Body of pancreas (tissue), 4 donors: ENCODE data around the gene PAOX. TPM values are rescaled to one million over a fixed set of nuclear protein-coding genes. Genes with fewer than 3 reads are reported as not detected.

ENCODE experiments used
- ATAC-seq: fragments of 150-250 bp; one replicate; pipeline ENCODE4 v1.9.1; 2016
- DNase-seq, 4 donors: peaks; one replicate each; pipeline ENCODE4 v3.0.0-alpha.2; 2019
- H3K27ac ChIP-seq, 4 donors: fragments of 200-600 bp; sonication (generic); 1 replicate in 3 of 4; 2 replicates in 1 of 4; pipeline versions ENCODE4 v1.5.1 to v1.6.1; 2016 to 2019; ENCODE audit warnings: mild to moderate bottlenecking in 1 of 4, mixed read lengths in 1 of 4, moderate library complexity in 1 of 4
- H3K27me3 ChIP-seq, 2 donors: fragments of 200-600 bp; sonication (generic); one replicate each; pipeline ENCODE4 v1.6.0; 2016; ENCODE audit warnings: mild to moderate bottlenecking in 1 of 2
- H3K36me3 ChIP-seq, 2 donors: fragments of 200-600 bp; sonication (generic); replicated peaks in 1 of 2; 2 replicates each; pipeline ENCODE4 v1.5.1; 2016; ENCODE audit warnings: low read depth in 2 of 2; ENCODE audit not compliant: insufficient read depth in 1 of 2
- H3K4me1 ChIP-seq: fragments of 200-600 bp; sonication (generic); one replicate; pipeline ENCODE4 v1.6.0; 2016
- H3K4me3 ChIP-seq, 2 donors: fragments of 200-600 bp; sonication (generic); 1 replicate in 1 of 2; 2 replicates in 1 of 2; pipeline ENCODE4 v1.5.1; 2016 to 2019
- H3K9me3 ChIP-seq, 3 donors: fragments of 200-600 bp; sonication (generic); 1 replicate in 2 of 3; 2 replicates in 1 of 3; pipeline ENCODE4 v1.5.1; 2016
- POLR2A ChIP-seq, 3 donors: fragments of 450-650 bp; IDR thresholded peaks; one replicate each; pipeline ENCODE4 v1.6.1; 2016; ENCODE audit warnings: antibody characterized with exemption in 3 of 3, mild to moderate bottlenecking in 2 of 3
- WGBS, 2 donors: methylation state at CpG; one replicate each; pipeline ENCODE4 v1.1.5; 2017; 5-methylcytosine and 5-hydroxymethylcytosine counted together
- intact Hi-C: fragments of 100-400 bp; cut with DNase I; formaldehyde crosslinking; loops from one replicate; pipeline ENCODE4 v1.15.1; 2023
- total RNA-seq, 2 donors: library from RNA; depleted of rRNA; stranded (reverse); fragments of >200 nt; gene quantifications; one replicate each; pipeline ENCODE4 v1.1.0, GENCODE V29; 2016
- TF ChIP-seq, protein P1 (sequence below), 7 experiments: fragments of 450-650 bp in 4 of 7; fragments of 200-600 bp in 3 of 7; sonication (generic) in 3 of 7; IDR thresholded peaks; one replicate each; pipeline ENCODE4 v1.5.1; 2016 to 2019; ENCODE audit warnings: antibody characterized with exemption in 7 of 7

Gene PAOX
- total RNA-seq, 2 donors from 2014 or later = 8.3 to 9.6 TPM

DNA sequence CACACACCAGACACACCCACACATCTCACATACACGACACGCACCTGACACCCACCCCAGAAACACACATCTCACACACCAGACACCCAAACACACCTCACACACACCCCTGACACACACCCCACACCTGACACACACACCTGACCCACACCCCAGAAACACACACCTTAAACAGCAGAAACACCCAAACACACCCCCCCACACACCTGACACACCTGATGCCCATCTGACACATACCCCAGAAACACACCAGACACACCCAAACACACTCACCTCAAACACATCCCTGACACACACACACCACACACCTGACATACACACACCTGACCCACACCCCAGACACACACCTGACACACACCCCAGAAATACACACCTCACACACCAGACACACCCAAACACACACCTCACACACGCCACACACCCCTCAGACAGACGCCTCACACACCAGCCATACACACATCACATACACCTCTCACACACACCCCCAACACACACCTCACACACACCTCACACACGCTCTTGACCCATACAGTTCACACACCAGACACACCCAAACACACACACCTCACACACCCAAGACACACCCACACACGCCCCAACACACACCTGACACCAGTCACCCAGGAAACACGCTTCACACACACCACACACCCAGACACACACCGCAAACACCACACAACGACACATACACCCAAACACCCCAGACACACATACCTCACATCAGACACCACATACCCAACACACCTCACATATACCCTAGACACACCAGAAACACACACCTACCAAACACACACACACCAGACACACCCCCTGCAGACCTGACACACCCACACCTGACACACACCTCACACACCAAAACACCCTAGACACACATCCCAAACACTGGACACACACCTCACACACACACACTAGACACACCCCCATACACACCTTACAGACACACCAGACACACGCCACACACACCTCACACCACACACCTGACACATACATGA, 40.7 kb upstream of the PAOX start:
- Histone ChIP-seq H3K27ac (no peak overlapping the region), H3K27me3 (peaks cover 0 to 28% of the 10 kb centered on the region in 2 donors), H3K4me3 (no peak overlapping the region), H3K36me3 (no peaks in the 10 kb centered on the region), H3K4me1 (peaks cover 22% of the 10 kb centered on the region), H3K9me3 (no peaks in the 10 kb centered on the region)
- intact Hi-C loops = no loop called here
- 74 to 78% methylated on average over 10 of the region's 10 CpGs for WGBS, 2 donors
- DNase-seq (no peak), ATAC-seq (no peak)
- TF ChIP-seq, protein P1, sequence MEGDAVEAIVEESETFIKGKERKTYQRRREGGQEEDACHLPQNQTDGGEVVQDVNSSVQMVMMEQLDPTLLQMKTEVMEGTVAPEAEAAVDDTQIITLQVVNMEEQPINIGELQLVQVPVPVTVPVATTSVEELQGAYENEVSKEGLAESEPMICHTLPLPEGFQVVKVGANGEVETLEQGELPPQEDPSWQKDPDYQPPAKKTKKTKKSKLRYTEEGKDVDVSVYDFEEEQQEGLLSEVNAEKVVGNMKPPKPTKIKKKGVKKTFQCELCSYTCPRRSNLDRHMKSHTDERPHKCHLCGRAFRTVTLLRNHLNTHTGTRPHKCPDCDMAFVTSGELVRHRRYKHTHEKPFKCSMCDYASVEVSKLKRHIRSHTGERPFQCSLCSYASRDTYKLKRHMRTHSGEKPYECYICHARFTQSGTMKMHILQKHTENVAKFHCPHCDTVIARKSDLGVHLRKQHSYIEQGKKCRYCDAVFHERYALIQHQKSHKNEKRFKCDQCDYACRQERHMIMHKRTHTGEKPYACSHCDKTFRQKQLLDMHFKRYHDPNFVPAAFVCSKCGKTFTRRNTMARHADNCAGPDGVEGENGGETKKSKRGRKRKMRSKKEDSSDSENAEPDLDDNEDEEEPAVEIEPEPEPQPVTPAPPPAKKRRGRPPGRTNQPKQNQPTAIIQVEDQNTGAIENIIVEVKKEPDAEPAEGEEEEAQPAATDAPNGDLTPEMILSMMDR (IDR thresholded peaks at IDR 0.05) = no peak
- no peak for TF ChIP-seq POLR2A (IDR thresholded peaks at IDR 0.05)

DNA sequence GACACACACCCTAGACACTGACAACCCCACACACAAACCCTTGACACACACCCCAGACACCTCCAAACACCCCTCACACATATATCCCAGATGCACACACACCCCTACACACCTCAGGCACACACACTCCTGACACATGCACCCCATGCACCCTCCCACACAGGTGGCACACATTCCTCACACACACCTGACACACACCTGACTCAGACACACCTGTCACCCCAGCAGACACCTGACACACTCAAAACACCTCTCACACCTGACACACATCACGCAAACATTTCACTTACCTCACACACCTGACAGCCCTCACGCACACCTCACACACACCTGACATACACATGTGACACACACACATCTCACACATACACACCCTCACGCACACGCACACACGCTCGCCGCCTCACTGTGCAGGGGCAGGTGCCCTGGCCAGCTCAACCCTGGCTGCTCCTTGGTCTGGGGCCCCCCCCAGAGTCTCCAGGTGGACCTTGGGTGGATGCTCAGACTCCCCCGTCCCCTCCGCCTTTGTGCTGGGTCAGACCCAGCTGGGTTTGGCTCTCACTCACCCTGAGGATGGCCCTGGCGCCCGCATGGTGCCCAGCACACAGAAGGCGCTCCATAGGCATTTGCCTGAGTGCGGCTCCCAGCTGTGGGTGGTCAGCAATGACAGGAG, 39.2 kb upstream of the PAOX start:
- Histone ChIP-seq H3K4me3 (no peak overlapping the region), H3K36me3 (no peaks in the 10 kb centered on the region), H3K27ac (no peak overlapping the region), H3K27me3 (peaks cover 0 to 24% of the 10 kb centered on the region in 2 donors), H3K9me3 (no peaks in the 10 kb centered on the region), H3K4me1 (peaks cover 20% of the 10 kb centered on the region)
- intact Hi-C loops = no loop called here
- ATAC-seq (no peak), DNase-seq (no peak)
- no peak for TF ChIP-seq POLR2A (IDR thresholded peaks at IDR 0.05)
- TF ChIP-seq, protein P1 (IDR thresholded peaks at IDR 0.05) = no peak
- 80 to 82% methylated on average over 7 to 13 of the region's 13 CpGs for WGBS, 2 donors

DNA sequence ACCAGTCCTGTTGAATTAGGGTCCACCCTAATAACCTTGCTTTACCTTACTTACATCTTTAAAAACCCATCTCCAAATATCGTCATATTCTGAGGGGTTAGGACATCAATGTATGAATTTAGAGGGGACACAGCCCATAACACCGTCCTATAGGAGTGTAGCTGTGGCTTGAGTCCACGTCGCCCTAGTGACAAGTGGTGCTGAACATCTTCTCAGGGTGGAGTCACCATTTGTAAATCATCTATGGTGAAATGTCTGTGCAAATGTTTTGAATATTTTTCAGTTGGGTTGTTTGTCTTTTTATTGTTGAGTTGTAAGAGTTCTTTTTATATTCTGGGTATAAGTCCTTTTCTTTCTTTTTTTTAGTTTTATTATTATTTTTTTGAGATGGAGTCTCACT, 37.1 kb upstream of the PAOX start:
- H3K27ac ChIP-seq = no peak overlapping the region
- intact Hi-C loops = no loop called here
- 69 to 81% methylated on average over 4 of the region's 4 CpGs for WGBS, 2 donors
- peaks cover 0 to 3% of the 10 kb centered on the region in 2 donors for H3K27me3 ChIP-seq
- ATAC-seq (no peak), DNase-seq (no peak)
- H3K4me3 ChIP-seq = no peak overlapping the region
- no peak for TF ChIP-seq POLR2A (IDR thresholded peaks at IDR 0.05)
- TF ChIP-seq, protein P1 (IDR thresholded peaks at IDR 0.05) = no peak
- H3K4me1 ChIP-seq = no peaks in the 10 kb centered on the region
- H3K36me3 ChIP-seq = no peaks in the 10 kb centered on the region
- no peaks in the 10 kb centered on the region for H3K9me3 ChIP-seq

DNA sequence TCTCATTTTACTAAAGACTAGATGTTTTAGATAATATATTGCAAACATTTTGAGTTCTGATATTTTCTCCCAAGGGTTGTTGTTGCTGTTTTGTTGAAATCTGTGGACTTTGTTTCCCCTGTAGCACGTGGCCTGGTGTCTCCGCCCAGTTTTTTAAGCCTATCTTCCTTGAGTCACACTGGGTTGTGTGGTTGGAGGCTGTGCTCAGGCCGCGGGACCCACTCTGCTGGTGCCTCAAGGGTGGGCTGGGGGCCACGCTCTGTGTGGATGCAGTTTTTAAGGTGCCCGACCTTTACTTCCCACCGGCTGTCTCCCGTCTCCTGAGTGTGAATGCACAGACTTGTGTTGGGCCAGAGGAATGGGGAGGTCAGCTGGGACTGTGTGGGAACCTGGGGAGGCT, 36.1 kb upstream of the PAOX start:
- intact Hi-C loops = no loop called here
- no peak overlapping the region for H3K27ac ChIP-seq
- no peaks in the 10 kb centered on the region for H3K4me1 ChIP-seq
- no peak for TF ChIP-seq POLR2A (IDR thresholded peaks at IDR 0.05)
- TF ChIP-seq, protein P1 (IDR thresholded peaks at IDR 0.05) = no peak
- DNase-seq = no peak
- H3K27me3 ChIP-seq = no peaks in the 10 kb centered on the region
- ATAC-seq = no peak
- no peaks in the 10 kb centered on the region for H3K9me3 ChIP-seq
- WGBS, 2 donors = 70 to 73% methylated on average over 8 of the region's 8 CpGs
- no peaks in the 10 kb centered on the region for H3K36me3 ChIP-seq
- no peak overlapping the region for H3K4me3 ChIP-seq
